ENCODE results near the gene TRABD2B.

The TRABD2B gene

GRCh38 chr1:47769983-47770382 is 227.2 kb downstream of the TRABD2B start:
- Histone ChIP-seq H3K9me2 (replicated peaks; ENCODE audit: insufficient read depth, low read length) (no peaks in the 10 kb centered on the region), H3K4me2 (ENCODE audit: low read depth, low read length, poor library complexity, severe bottlenecking) (no peak overlapping the region), H3K4me3 (ENCODE audit: insufficient read depth, low read length, poor library complexity, severe bottlenecking) (no peak overlapping the region), H4K20me1 (ENCODE audit: low read depth, low read length) (no peaks in the 10 kb centered on the region), H2AFZ (ENCODE audit: low read depth, low read length, severe bottlenecking) (no peak overlapping the region), H3K9ac (ENCODE audit: low read length) (no peak overlapping the region), H3K27me3 (ENCODE audit: low read length) (no peaks in the 10 kb centered on the region), H3K79me2 (ENCODE audit: insufficient read depth, low read length) (no peaks in the 10 kb centered on the region), H3K36me3 (ENCODE audit: low read length) (no peaks in the 10 kb centered on the region), H3F3A (ENCODE audit: insufficient read depth) (no peaks in the 10 kb centered on the region), H3K27ac (ENCODE audit: low read depth, low read length) (no peak overlapping the region), H3K9me3 (ENCODE audit: insufficient read depth, low read length) (no peaks in the 10 kb centered on the region)
- TF ChIP-seq CTCF (IDR thresholded peaks at IDR 0.05; ENCODE audit: insufficient read depth, low read length, poor library complexity, severe bottlenecking) (no peak), EZH2phosphoT487 (conservative IDR thresholded peaks at IDR 0.05; ENCODE audit: low read length) (no peak)

GRCh38 chr1:47769295-47769694 is 227.9 kb downstream of the TRABD2B start:
- TF ChIP-seq CTCF (IDR thresholded peaks at IDR 0.05; ENCODE audit: insufficient read depth, low read length, poor library complexity, severe bottlenecking) (no peak), EZH2phosphoT487 (conservative IDR thresholded peaks at IDR 0.05; ENCODE audit: low read length) (no peak)
- no peak overlapping the region for H3K9ac ChIP-seq (ENCODE audit: low read length)
- no peaks in the 10 kb centered on the region for H3K9me3 ChIP-seq (ENCODE audit: insufficient read depth, low read length)
- H3F3A ChIP-seq (ENCODE audit: insufficient read depth), result no peaks in the 10 kb centered on the region
- no peaks in the 10 kb centered on the region for H3K79me2 ChIP-seq (ENCODE audit: insufficient read depth, low read length)
- no peak overlapping the region for H3K4me3 ChIP-seq (ENCODE audit: insufficient read depth, low read length, poor library complexity, severe bottlenecking)
- no peak overlapping the region for H2AFZ ChIP-seq (ENCODE audit: low read depth, low read length, severe bottlenecking)
- H3K9me2 ChIP-seq (replicated peaks; ENCODE audit: insufficient read depth, low read length), result no peaks in the 10 kb centered on the region
- no peaks in the 10 kb centered on the region for H4K20me1 ChIP-seq (ENCODE audit: low read depth, low read length)
- no peaks in the 10 kb centered on the region for H3K27me3 ChIP-seq (ENCODE audit: low read length)
- H3K27ac ChIP-seq (ENCODE audit: low read depth, low read length), result no peak overlapping the region
- no peaks in the 10 kb centered on the region for H3K36me3 ChIP-seq (ENCODE audit: low read length)
- H3K4me2 ChIP-seq (ENCODE audit: low read depth, low read length, poor library complexity, severe bottlenecking), result no peak overlapping the region

- Histone ChIP-seq H3K79me2 (ENCODE audit: insufficient read depth, low read length) (no peaks in the 10 kb centered on the region), H3K4me2 (ENCODE audit: low read depth, low read length, poor library complexity, severe bottlenecking) (no peak overlapping the region), H3K27ac (ENCODE audit: low read depth, low read length) (no peak overlapping the region), H3K9me3 (ENCODE audit: insufficient read depth, low read length) (no peaks in the 10 kb centered on the region), H3K27me3 (ENCODE audit: low read length) (no peaks in the 10 kb centered on the region), H2AFZ (ENCODE audit: low read depth, low read length, severe bottlenecking) (no peak overlapping the region), H3K9ac (ENCODE audit: low read length) (no peak overlapping the region), H3K4me3 (ENCODE audit: insufficient read depth, low read length, poor library complexity, severe bottlenecking) (no peak overlapping the region), H4K20me1 (ENCODE audit: low read depth, low read length) (no peaks in the 10 kb centered on the region), H3K9me2 (replicated peaks; ENCODE audit: insufficient read depth, low read length) (no peaks in the 10 kb centered on the region), H3K36me3 (ENCODE audit: low read length) (no peaks in the 10 kb centered on the region), H3F3A (ENCODE audit: insufficient read depth) (no peaks in the 10 kb centered on the region)
- TF ChIP-seq CTCF (IDR thresholded peaks at IDR 0.05; ENCODE audit: insufficient read depth, low read length, poor library complexity, severe bottlenecking) (no peak), EZH2phosphoT487 (conservative IDR thresholded peaks at IDR 0.05; ENCODE audit: low read length) (no peak)
Observed at GRCh38 chr1:47767741-47768100, 229.5 kb downstream of the TRABD2B start.
